Loucy (cell line): Measurements from ENCODE around the gene TECTB.

Experiments used
- H2AFZ ChIP-seq: fragments of 200-600 bp; sonication (generic); 2 replicates; pipeline ENCODE4 v1.6.0; 2016; ENCODE audit warnings: antibody characterized with exemption, mild to moderate bottlenecking, low read length, moderate library complexity
- H3F3A ChIP-seq: fragments of 200-600 bp; 2 replicates; pipeline ENCODE4 v1.6.0; 2016; ENCODE audit warnings: antibody characterized with exemption, low read depth, mild to moderate bottlenecking
- H3K27me3 ChIP-seq: fragments of 200-600 bp; sonication (generic); 2 replicates; pipeline ENCODE4 v1.6.1; 2014; ENCODE audit warnings: low read length, mild to moderate bottlenecking; ENCODE audit not compliant: insufficient read depth, poor library complexity, severe bottlenecking
- H3K36me3 ChIP-seq: fragments of 200-600 bp; sonication (generic); 2 replicates; pipeline ENCODE4 v1.6.1; 2016; ENCODE audit warnings: low read length; ENCODE audit not compliant: insufficient read depth
- H3K4me1 ChIP-seq: fragments of 200-600 bp; sonication (generic); 2 replicates; pipeline ENCODE4 v1.5.1; 2014; ENCODE audit warnings: low read length, mild to moderate bottlenecking; ENCODE audit not compliant: insufficient read depth, poor library complexity, severe bottlenecking
- H3K4me2 ChIP-seq: fragments of 200-600 bp; sonication (generic); 2 replicates; pipeline ENCODE4 v1.6.0; 2014; ENCODE audit warnings: antibody characterized with exemption, low read length, low read depth, mild to moderate bottlenecking; ENCODE audit not compliant: poor library complexity, severe bottlenecking
- H3K4me3 ChIP-seq: fragments of 200-600 bp; sonication (generic); 2 replicates; pipeline ENCODE4 v1.5.1; 2014; ENCODE audit warnings: low read length, mild to moderate bottlenecking, mixed read lengths; ENCODE audit not compliant: poor library complexity, severe bottlenecking
- H3K79me2 ChIP-seq: fragments of 200-600 bp; sonication (generic); 2 replicates; pipeline ENCODE4 v1.6.1; 2014; ENCODE audit warnings: low read length; ENCODE audit not compliant: insufficient read depth
- H3K9ac ChIP-seq: fragments of 200-600 bp; sonication (generic); 2 replicates; pipeline ENCODE4 v1.6.0; 2014; ENCODE audit warnings: mild to moderate bottlenecking, low read depth, low read length, moderate library complexity; ENCODE audit not compliant: poor library complexity, severe bottlenecking
- H3K9me2 ChIP-seq: fragments of 200-600 bp; sonication (generic); replicated peaks from 2 replicates; pipeline ENCODE4 v1.6.1; 2016; ENCODE audit warnings: low read depth, low read length, mixed read lengths
- H3K9me3 ChIP-seq: fragments of 200-600 bp; sonication (generic); 2 replicates; pipeline ENCODE4 v1.6.1; 2014; ENCODE audit warnings: mild to moderate bottlenecking, antibody characterized with exemption, low read length, low read depth; ENCODE audit not compliant: insufficient read depth
- H4K20me1 ChIP-seq: fragments of 200-600 bp; sonication (generic); 2 replicates; pipeline ENCODE4 v1.6.0; 2014; ENCODE audit warnings: antibody characterized with exemption, low read length, mild to moderate bottlenecking; ENCODE audit not compliant: insufficient read depth, poor library complexity, severe bottlenecking
- EZH2phosphoT487 ChIP-seq: fragments of 200-600 bp; IDR thresholded peaks from 2 replicates; pipeline ENCODE4 v1.6.1; 2018; ENCODE audit warnings: antibody characterized with exemption, mild to moderate bottlenecking, moderate library complexity, borderline replicate concordance
- TF ChIP-seq, protein P1 (sequence below): fragments of 200-600 bp; sonication (generic); conservative IDR thresholded peaks from 2 replicates; pipeline ENCODE4 v1.5.1; 2014; ENCODE audit warnings: mild to moderate bottlenecking, antibody characterized with exemption, low read length

The TECTB gene

DNA sequence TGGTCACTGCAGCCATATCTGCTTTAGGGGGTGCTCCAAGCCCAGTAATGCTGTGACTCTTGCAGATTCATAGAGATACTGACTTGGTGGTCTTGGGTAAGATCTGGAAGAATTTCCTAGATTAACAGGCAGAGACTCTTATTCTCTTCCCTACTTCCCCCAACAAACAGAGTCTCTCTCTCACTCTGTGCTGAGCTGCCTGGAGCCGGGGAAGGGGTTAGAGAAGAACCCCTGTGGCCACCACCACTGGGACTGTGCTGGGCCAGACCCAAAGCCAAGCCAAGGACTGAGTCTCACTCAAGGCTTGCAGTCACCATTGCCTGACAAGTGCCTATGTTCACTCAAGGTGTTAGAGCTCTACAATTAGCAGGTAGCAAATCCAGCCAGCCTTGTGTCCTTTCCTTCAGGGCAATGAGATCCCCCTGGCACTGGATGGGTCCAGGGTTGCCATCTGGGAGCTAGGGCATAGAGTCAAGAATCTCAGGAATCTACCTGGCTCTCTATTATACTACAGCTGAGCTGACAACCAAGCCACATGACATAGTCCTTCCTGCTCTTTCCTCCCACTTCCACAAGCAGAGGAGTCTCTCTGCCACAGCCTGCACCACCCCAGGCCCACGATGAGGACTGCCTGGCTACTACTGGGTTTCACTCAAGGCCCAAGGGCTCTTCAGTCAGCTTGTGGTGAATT is 41.4 kb upstream of the TECTB start:
- Histone ChIP-seq H3K9me2 (no peaks in the 10 kb centered on the region), H3K79me2 (no peaks in the 10 kb centered on the region), H3K4me2 (no peak overlapping the region), H3K27me3 (no peaks in the 10 kb centered on the region), H3K9ac (no peak overlapping the region), H4K20me1 (no peaks in the 10 kb centered on the region), H3F3A (no peaks in the 10 kb centered on the region), H3K4me3 (no peak overlapping the region), H3K9me3 (peaks cover 11% of the 10 kb centered on the region; the same call in 1 of the 2 replicates), H2AFZ (no peak overlapping the region), H3K4me1 (no peaks in the 10 kb centered on the region), H3K36me3 (no peaks in the 10 kb centered on the region)
- TF ChIP-seq, protein P1, sequence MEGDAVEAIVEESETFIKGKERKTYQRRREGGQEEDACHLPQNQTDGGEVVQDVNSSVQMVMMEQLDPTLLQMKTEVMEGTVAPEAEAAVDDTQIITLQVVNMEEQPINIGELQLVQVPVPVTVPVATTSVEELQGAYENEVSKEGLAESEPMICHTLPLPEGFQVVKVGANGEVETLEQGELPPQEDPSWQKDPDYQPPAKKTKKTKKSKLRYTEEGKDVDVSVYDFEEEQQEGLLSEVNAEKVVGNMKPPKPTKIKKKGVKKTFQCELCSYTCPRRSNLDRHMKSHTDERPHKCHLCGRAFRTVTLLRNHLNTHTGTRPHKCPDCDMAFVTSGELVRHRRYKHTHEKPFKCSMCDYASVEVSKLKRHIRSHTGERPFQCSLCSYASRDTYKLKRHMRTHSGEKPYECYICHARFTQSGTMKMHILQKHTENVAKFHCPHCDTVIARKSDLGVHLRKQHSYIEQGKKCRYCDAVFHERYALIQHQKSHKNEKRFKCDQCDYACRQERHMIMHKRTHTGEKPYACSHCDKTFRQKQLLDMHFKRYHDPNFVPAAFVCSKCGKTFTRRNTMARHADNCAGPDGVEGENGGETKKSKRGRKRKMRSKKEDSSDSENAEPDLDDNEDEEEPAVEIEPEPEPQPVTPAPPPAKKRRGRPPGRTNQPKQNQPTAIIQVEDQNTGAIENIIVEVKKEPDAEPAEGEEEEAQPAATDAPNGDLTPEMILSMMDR: no peak

DNA sequence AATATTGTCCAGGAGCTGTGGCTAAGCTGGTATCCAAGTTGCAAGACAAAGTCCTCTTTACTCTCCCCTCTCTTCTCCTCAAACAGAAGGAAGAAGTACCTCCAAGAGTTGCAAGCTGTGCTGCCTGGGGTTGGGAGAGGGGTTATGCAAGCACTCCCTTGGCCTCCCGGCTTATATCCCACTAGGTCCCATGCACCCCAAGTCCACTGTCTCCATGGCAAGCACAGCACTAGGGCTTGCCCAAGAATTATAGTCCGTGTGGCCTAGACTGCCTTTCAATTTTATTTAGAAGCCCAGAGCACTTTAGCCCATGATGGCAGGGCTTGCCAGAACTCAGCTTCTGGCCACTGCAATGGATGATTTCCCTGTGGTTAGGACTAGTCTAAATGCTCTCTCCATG is 40.4 kb upstream of the TECTB start:
- Histone ChIP-seq H3K36me3 (no peaks in the 10 kb centered on the region), H3K79me2 (no peaks in the 10 kb centered on the region), H3K9me3 (peaks cover 11% of the 10 kb centered on the region; the same call in 1 of the 2 replicates), H3K4me3 (no peak overlapping the region), H4K20me1 (no peaks in the 10 kb centered on the region), H3K9ac (no peak overlapping the region), H3K4me1 (no peaks in the 10 kb centered on the region), H3K27me3 (no peaks in the 10 kb centered on the region), H3F3A (no peaks in the 10 kb centered on the region), H3K4me2 (no peak overlapping the region), H2AFZ (no peak overlapping the region), H3K9me2 (no peaks in the 10 kb centered on the region)
- TF ChIP-seq, protein P1: no peak
- no peak for TF ChIP-seq EZH2phosphoT487

DNA sequence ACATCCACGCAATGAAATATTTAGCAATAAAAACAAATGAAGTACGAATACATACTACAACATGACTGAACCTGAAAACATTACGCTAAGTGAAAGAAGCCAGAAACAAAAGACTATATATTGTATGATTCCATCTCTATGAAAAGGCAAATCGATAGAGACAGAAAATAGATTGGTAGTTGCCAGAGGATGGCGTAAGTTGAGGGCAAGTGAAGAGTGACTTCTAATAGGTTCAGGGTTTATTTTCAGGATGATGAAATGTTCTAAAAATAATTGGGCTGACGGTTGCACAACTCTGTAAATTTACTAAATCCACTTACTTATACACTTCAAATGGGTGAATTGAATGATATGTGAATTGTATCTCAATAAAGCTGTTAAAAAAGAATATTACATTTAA is 39.5 kb upstream of the TECTB start:
- no peaks in the 10 kb centered on the region for H3F3A ChIP-seq
- H3K4me2 ChIP-seq: no peak overlapping the region
- H3K79me2 ChIP-seq: no peaks in the 10 kb centered on the region
- H2AFZ ChIP-seq: no peak overlapping the region
- no peaks in the 10 kb centered on the region for H4K20me1 ChIP-seq
- no peaks in the 10 kb centered on the region for H3K4me1 ChIP-seq
- H3K9me3 ChIP-seq: peaks cover 11% of the 10 kb centered on the region; the same call in 1 of the 2 replicates
- TF ChIP-seq, protein P1: no peak
- TF ChIP-seq EZH2phosphoT487: no peak
- H3K27me3 ChIP-seq: no peaks in the 10 kb centered on the region
- H3K9me2 ChIP-seq: no peaks in the 10 kb centered on the region
- H3K4me3 ChIP-seq: no peak overlapping the region
- H3K36me3 ChIP-seq: no peaks in the 10 kb centered on the region
- H3K9ac ChIP-seq: no peak overlapping the region
